Astrocyte (in vitro differentiated cells and primary cell): ENCODE results near the gene MFSD11. TPM values are rescaled to one million over a fixed set of nuclear protein-coding genes. Genes with fewer than 3 reads are reported as not detected.
"Not testable (repeated sequence)": the region's sequence is repeated elsewhere in the genome, so short reads cannot be mapped to it uniquely, and the experiment has no call there.

ENCODE experiments used
- DNase-seq: peaks from one replicate; pipeline ENCODE4 v3.0.0-alpha.2; 2010; ENCODE audit warnings: low read depth
- FAIRE-seq: peaks from 2 replicates; lab custom pipeline; 2011; peaks lifted over from hg19 to GRCh38; lab: Jason Lieb, UNC
- H2AFZ ChIP-seq: 2 replicates; pipeline ENCODE4 v1.6.0; 2012; ENCODE audit warnings: low read depth, low read length, inconsistent platforms
- H3K27ac ChIP-seq: 2 replicates; pipeline ENCODE4 v1.5.1; 2011; ENCODE audit warnings: low read depth, low read length, inconsistent platforms
- H3K27me3 ChIP-seq: 2 replicates; pipeline ENCODE4 v1.6.0; 2011; ENCODE audit warnings: low read length, inconsistent platforms; ENCODE audit not compliant: insufficient read depth
- H3K36me3 ChIP-seq: 2 replicates; pipeline ENCODE4 v1.5.1; 2011; ENCODE audit warnings: low read length, inconsistent platforms; ENCODE audit not compliant: insufficient read depth
- H3K4me1 ChIP-seq: 2 replicates; pipeline ENCODE4 v1.5.1; 2011; ENCODE audit warnings: low read length, inconsistent platforms; ENCODE audit not compliant: insufficient read depth
- H3K4me2 ChIP-seq: 2 replicates; pipeline ENCODE4 v1.6.0; 2012; ENCODE audit warnings: low read length, inconsistent platforms
- H3K4me3 ChIP-seq: 2 replicates; pipeline ENCODE4 v1.5.1; 2011; ENCODE audit warnings: low read depth, mild to moderate bottlenecking, low read length, inconsistent platforms; ENCODE audit not compliant: insufficient read depth
- H3K79me2 ChIP-seq: 2 replicates; pipeline ENCODE4 v1.6.0; 2012; ENCODE audit warnings: mild to moderate bottlenecking, low read length, inconsistent platforms; ENCODE audit not compliant: insufficient read depth
- H3K9ac ChIP-seq: 2 replicates; pipeline ENCODE4 v1.6.0; 2012; ENCODE audit warnings: mild to moderate bottlenecking, low read length, inconsistent platforms
- H3K9me3 ChIP-seq: 2 replicates; pipeline ENCODE4 v1.5.1; 2012; ENCODE audit warnings: low read depth, mild to moderate bottlenecking, low read length, inconsistent platforms; ENCODE audit not compliant: insufficient read depth
- H4K20me1 ChIP-seq: 2 replicates; pipeline ENCODE4 v1.6.0; 2012; ENCODE audit warnings: low read length, inconsistent platforms; ENCODE audit not compliant: insufficient read depth
- H3K27ac Mint-ChIP-seq: one replicate; pipeline ENCODE4 v1.8.0; 2021; ENCODE audit warnings: mild to moderate bottlenecking, mixed read lengths; ENCODE audit not compliant: unreplicated experiment
- H3K27me3 Mint-ChIP-seq: one replicate; pipeline ENCODE4 v1.8.0; 2021; ENCODE audit warnings: low read depth, mixed read lengths; ENCODE audit not compliant: unreplicated experiment
- H3K36me3 Mint-ChIP-seq: one replicate; pipeline ENCODE4 v1.8.0; 2021; ENCODE audit warnings: low read depth, mixed read lengths; ENCODE audit not compliant: unreplicated experiment
- H3K4me1 Mint-ChIP-seq: one replicate; pipeline ENCODE4 v1.8.0; 2021; ENCODE audit warnings: low read depth, mixed read lengths; ENCODE audit not compliant: unreplicated experiment
- H3K4me3 Mint-ChIP-seq: one replicate; pipeline ENCODE4 v1.8.0; 2021; ENCODE audit warnings: mild to moderate bottlenecking, moderate library complexity, mixed read lengths; ENCODE audit not compliant: unreplicated experiment
- H3K9me3 Mint-ChIP-seq: one replicate; pipeline ENCODE4 v1.8.0; 2021; ENCODE audit warnings: mild to moderate bottlenecking, mixed read lengths; ENCODE audit not compliant: unreplicated experiment
- EZH2 ChIP-seq: IDR thresholded peaks from 2 replicates; pipeline ENCODE4 v1.6.1; 2012; ENCODE audit warnings: mild to moderate bottlenecking, low read length, inconsistent platforms; ENCODE audit not compliant: insufficient read depth
- total RNA-seq: library from RNA; stranded (reverse); gene quantifications from 2 replicates; pipeline ENCODE4 v1.2.1, GENCODE V29; 2021
- TF ChIP-seq, protein P1 (sequence below): IDR thresholded peaks from 2 replicates; pipeline ENCODE4 v1.5.1; 2011; ENCODE audit warnings: low read depth, mild to moderate bottlenecking, inconsistent platforms, low read length, moderate library complexity; ENCODE audit not compliant: insufficient read depth

The MFSD11 gene
- total RNA-seq, 1 donor from 2014 or later: 20.9 TPM

DNA sequence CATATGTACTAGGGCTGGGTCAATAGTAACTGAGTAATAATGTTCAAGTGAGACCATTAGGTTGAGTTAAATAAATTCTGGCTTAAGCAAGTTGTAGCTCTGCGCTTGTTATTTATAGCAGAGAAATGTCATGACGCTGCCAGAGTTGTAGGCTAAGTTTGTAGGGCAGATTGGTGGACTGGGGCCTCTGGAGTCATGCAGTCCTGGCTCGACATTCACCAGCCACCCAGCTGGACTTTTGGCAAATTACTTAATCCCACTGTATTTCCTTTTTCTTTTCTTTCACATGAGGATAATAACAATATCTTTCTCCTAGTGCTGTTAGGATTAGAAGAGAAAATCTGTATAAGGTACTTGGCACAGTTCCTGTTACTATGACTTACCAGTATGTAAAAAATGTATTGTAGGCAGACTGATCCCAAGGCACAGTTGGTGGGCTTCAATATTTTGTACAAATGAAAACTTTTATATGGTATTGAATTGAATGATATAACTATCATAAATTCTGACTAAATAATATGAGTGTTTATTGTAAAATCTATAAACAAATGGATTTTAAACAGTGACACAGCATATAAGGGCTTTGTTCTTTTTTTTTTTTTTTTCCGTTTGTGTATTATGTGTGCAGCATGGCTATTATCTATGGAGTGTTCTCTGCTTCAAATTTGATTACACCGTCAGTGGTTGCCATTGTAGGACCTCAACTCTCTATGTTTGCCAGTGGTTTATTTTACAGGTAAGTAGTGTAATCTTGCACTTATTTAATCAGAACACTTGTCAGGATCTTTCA lies 2.6 kb downstream of the MFSD11 start:
- Histone ChIP-seq H2AFZ (no peak overlapping the region), H3K27me3 (no peaks in the 10 kb centered on the region), H3K9me3 (no peaks in the 10 kb centered on the region), H3K79me2 (peaks cover 38% of the 10 kb centered on the region), H3K4me1 (peaks cover 7% of the 10 kb centered on the region), H3K36me3 (peaks cover 18% of the 10 kb centered on the region), H3K4me2 (no peak overlapping the region), H4K20me1 (peaks cover 8% of the 10 kb centered on the region), H3K9ac (no peak overlapping the region), H3K4me3 (no peak overlapping the region), H3K27ac (no peak overlapping the region)
- Mint-ChIP-seq H3K4me3 (peak overlapping the region; percentile 4), H3K9me3 (no peaks in the 10 kb centered on the region), H3K27me3 (no peaks in the 10 kb centered on the region), H3K27ac (no peak overlapping the region), H3K4me1 (peaks cover 5% of the 10 kb centered on the region), H3K36me3 (peaks cover 19% of the 10 kb centered on the region)
- DNase-seq (no peak), FAIRE-seq (no peak)
- no peak for TF ChIP-seq EZH2
- TF ChIP-seq, protein P1, sequence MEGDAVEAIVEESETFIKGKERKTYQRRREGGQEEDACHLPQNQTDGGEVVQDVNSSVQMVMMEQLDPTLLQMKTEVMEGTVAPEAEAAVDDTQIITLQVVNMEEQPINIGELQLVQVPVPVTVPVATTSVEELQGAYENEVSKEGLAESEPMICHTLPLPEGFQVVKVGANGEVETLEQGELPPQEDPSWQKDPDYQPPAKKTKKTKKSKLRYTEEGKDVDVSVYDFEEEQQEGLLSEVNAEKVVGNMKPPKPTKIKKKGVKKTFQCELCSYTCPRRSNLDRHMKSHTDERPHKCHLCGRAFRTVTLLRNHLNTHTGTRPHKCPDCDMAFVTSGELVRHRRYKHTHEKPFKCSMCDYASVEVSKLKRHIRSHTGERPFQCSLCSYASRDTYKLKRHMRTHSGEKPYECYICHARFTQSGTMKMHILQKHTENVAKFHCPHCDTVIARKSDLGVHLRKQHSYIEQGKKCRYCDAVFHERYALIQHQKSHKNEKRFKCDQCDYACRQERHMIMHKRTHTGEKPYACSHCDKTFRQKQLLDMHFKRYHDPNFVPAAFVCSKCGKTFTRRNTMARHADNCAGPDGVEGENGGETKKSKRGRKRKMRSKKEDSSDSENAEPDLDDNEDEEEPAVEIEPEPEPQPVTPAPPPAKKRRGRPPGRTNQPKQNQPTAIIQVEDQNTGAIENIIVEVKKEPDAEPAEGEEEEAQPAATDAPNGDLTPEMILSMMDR: no peak

- peaks cover 12% of the 10 kb centered on the region for H3K36me3 ChIP-seq
- Mint-ChIP-seq H3K9me3 (peaks cover 7% of the 10 kb centered on the region), H3K36me3 (peaks cover 29% of the 10 kb centered on the region), H3K4me1 (peaks cover 5% of the 10 kb centered on the region), H3K27ac (no peak overlapping the region), H3K4me3 (no peak overlapping the region), H3K27me3 (no peaks in the 10 kb centered on the region)
- no peak for FAIRE-seq
- no peak for TF ChIP-seq EZH2
- TF ChIP-seq, protein P1: no peak
- no peaks in the 10 kb centered on the region for H3K27me3 ChIP-seq
- no peak overlapping the region for H3K9ac ChIP-seq
- H3K4me3 ChIP-seq: no peak overlapping the region
- no peak overlapping the region for H3K4me2 ChIP-seq
- H4K20me1 ChIP-seq: no peaks in the 10 kb centered on the region
- no peak overlapping the region for H3K27ac ChIP-seq
- H3K9me3 ChIP-seq: no peaks in the 10 kb centered on the region
- no peak for DNase-seq
- peaks cover 21% of the 10 kb centered on the region for H3K79me2 ChIP-seq
- H2AFZ ChIP-seq: no peak overlapping the region
- peaks cover 7% of the 10 kb centered on the region for H3K4me1 ChIP-seq
Observed at GRCh38 chr17:76742958-76743357, 5.0 kb downstream of the MFSD11 start.

- peaks cover 7% of the 10 kb centered on the region for H3K9me3 Mint-ChIP-seq
- H2AFZ ChIP-seq: no peak overlapping the region
- H3K27me3 Mint-ChIP-seq: no peaks in the 10 kb centered on the region
- H3K27ac Mint-ChIP-seq: no peak overlapping the region
- H3K4me2 ChIP-seq: no peak overlapping the region
- FAIRE-seq: no peak
- peaks cover 12% of the 10 kb centered on the region for H3K36me3 ChIP-seq
- no peaks in the 10 kb centered on the region for H3K9me3 ChIP-seq
- H3K36me3 Mint-ChIP-seq: peaks cover 34% of the 10 kb centered on the region
- H3K9ac ChIP-seq: no peak overlapping the region
- no peaks in the 10 kb centered on the region for H4K20me1 ChIP-seq
- H3K27me3 ChIP-seq: no peaks in the 10 kb centered on the region
- no peak overlapping the region for H3K4me3 ChIP-seq
- H3K4me3 Mint-ChIP-seq: no peak overlapping the region
- H3K27ac ChIP-seq: no peak overlapping the region
- no peak for DNase-seq
- TF ChIP-seq, protein P1: no peak
- TF ChIP-seq EZH2: no peak
- no peaks in the 10 kb centered on the region for H3K4me1 Mint-ChIP-seq
- H3K79me2 ChIP-seq: peaks cover 5% of the 10 kb centered on the region
- no peaks in the 10 kb centered on the region for H3K4me1 ChIP-seq
Observed at GRCh38 chr17:76744747-76745146, 6.8 kb downstream of the MFSD11 start.

- H2AFZ ChIP-seq, FAIRE-seq, H3K4me3 Mint-ChIP-seq, H3K9me3 Mint-ChIP-seq, H4K20me1 ChIP-seq, H3K27ac Mint-ChIP-seq, H3K9ac ChIP-seq, H3K9me3 ChIP-seq, H3K27me3 ChIP-seq, H3K4me2 ChIP-seq, H3K4me1 ChIP-seq, H3K4me1 Mint-ChIP-seq, H3K79me2 ChIP-seq, DNase-seq, H3K4me3 ChIP-seq, H3K27ac ChIP-seq, H3K27me3 Mint-ChIP-seq: not testable (repeated sequence)
- H3K36me3 ChIP-seq: peaks cover 12% of the 10 kb centered on the region
- H3K36me3 Mint-ChIP-seq: peaks cover 35% of the 10 kb centered on the region
Observed at GRCh38 chr17:76745785-76746184, 7.9 kb downstream of the MFSD11 start.
